Activated naive CD4-positive, alpha-beta T cell treated with Interleukin-2 at 50 U/mL for 16 hours (primary cell): ENCODE data around the gene ADAMTS14.

Source experiments
- DNase-seq: peaks from one replicate; pipeline ENCODE4 v3.0.0-alpha.2; 2020

ADAMTS14 gene

GRCh38 chr10:70695241-70696030 lies 23.1 kb downstream of the ADAMTS14 start:
- no peak for DNase-seq

GRCh38 chr10:70698211-70698610 lies 25.9 kb downstream of the ADAMTS14 start:
- no peak for DNase-seq

- DNase-seq, result no peak
These were observed 26.9 kb downstream of the ADAMTS14 start for GRCh38 chr10:70699063-70699658.

GRCh38 chr10:70699659-70700174 lies 27.4 kb downstream of the ADAMTS14 start:
- DNase-seq, result no peak

- DNase-seq, result no peak
These were observed 30.0 kb downstream of the ADAMTS14 start for GRCh38 chr10:70702190-70702763.

- DNase-seq, result no peak
These were observed 31.9 kb downstream of the ADAMTS14 start for GRCh38 chr10:70704211-70704610.

GRCh38 chr10:70705121-70705861 lies 33.0 kb downstream of the ADAMTS14 start:
- DNase-seq, result no peak

- DNase-seq, result no peak
These were observed 38.9 kb downstream of the ADAMTS14 start for GRCh38 chr10:70711177-70711576.

- no peak for DNase-seq
These were observed 39.6 kb downstream of the ADAMTS14 start for GRCh38 chr10:70711911-70712310.

GRCh38 chr10:70714245-70714644 lies 41.9 kb downstream of the ADAMTS14 start:
- no peak for DNase-seq

GRCh38 chr10:70714951-70715350 lies 42.6 kb downstream of the ADAMTS14 start:
- DNase-seq, result no peak

- peak; percentile 8 for DNase-seq
These were observed 43.8 kb downstream of the ADAMTS14 start for GRCh38 chr10:70715853-70716795.

- DNase-seq, result no peak
These were observed 50.6 kb downstream of the ADAMTS14 start for GRCh38 chr10:70722820-70723424.

- no peak for DNase-seq
These were observed 51.5 kb downstream of the ADAMTS14 start for GRCh38 chr10:70723771-70724170.

GRCh38 chr10:70726909-70727495 lies 54.7 kb downstream of the ADAMTS14 start:
- DNase-seq, result no peak

GRCh38 chr10:70728328-70728727 lies 56.0 kb downstream of the ADAMTS14 start:
- no peak for DNase-seq

- DNase-seq, result no peak
These were observed 57.6 kb downstream of the ADAMTS14 start for GRCh38 chr10:70729763-70730357.

GRCh38 chr10:70730955-70731354 lies 58.6 kb downstream of the ADAMTS14 start:
- no peak for DNase-seq

- DNase-seq, result no peak
These were observed 60.3 kb downstream of the ADAMTS14 start for GRCh38 chr10:70732569-70732968.

- no peak for DNase-seq
These were observed 60.7 kb downstream of the ADAMTS14 start for GRCh38 chr10:70733051-70733450.

GRCh38 chr10:70735161-70735560 lies 62.9 kb downstream of the ADAMTS14 start:
- no peak for DNase-seq
